K562 (cell line): ENCODE results near the gene ZBTB44. TPM values are rescaled to one million over a fixed set of nuclear protein-coding genes. Genes with fewer than 3 reads are reported as not detected.
A peak's percentile ranks its signal among the peaks of the same experiment; 100 is the strongest.

Source experiments
- ATAC-seq: fragments of 200-7000 bp; cut with Tn5 transposase; 3 replicates; pipeline ENCODE4 v1.9.1; 2020; ENCODE audit warnings: moderate library complexity
- BruUV-seq: library from RNA; stranded (reverse); fragments of 400-500 nt; replicated peaks from 2 replicates; lab custom pipeline; 2021; lab: Mats Ljungman, UMichigan
- CTCF ChIA-PET: fragments of 300-600 bp; formaldehyde crosslinking; extraction: SDS; loops from one replicate; lab custom pipeline; 2021; ENCODE audit warnings: low intra/inter-chr PET ratio; lab: Yijun Ruan, JAX
- POLR2A ChIA-PET: fragments of 300-600, 350-650 bp; sonication (Branson Sonifier 250); formaldehyde crosslinking; extraction: SDS; loops from one replicate; lab custom pipeline; 2021; ENCODE audit warnings: antibody characterized with exemption, inconsistent platforms; lab: Yijun Ruan, JAX
- DNase-seq, 4 experiments: peaks; one replicate each; pipeline versions ENCODE4 v3.0.0 to v3.0.0-alpha.2; 2011 to 2018; ENCODE audit warnings: low spot score in 3 of 4, mixed read lengths in 3 of 4; ENCODE audit errors: extremely low read depth in 1 of 4
- FAIRE-seq: peaks from 2 replicates; lab custom pipeline; 2011; peaks lifted over from hg19 to GRCh38; lab: Jason Lieb, UNC
- H2AFZ ChIP-seq: 2 replicates; pipeline ENCODE4 v1.6.0; 2011; ENCODE audit warnings: low read depth, low read length, control low read depth, inconsistent platforms
- H3K27ac ChIP-seq: fragments of 200-600 bp; 3 replicates; pipeline ENCODE4 v1.8.0; 2011; ENCODE audit warnings: low read depth, mild to moderate bottlenecking, control low read depth, inconsistent platforms, low read length, moderate library complexity, mixed read lengths; ENCODE audit errors: extremely low read depth
- H3K27me3 ChIP-seq, 2 experiments: fragments of 300-600 bp in 1 of 2; 2 replicates in 1 of 2; 3 replicates in 1 of 2; pipeline versions ENCODE4 v1.6.0 to v1.8.0; 2011; ENCODE audit warnings: inconsistent platforms in 2 of 2, low read length in 2 of 2, mild to moderate bottlenecking in 1 of 2, mixed read lengths in 1 of 2, moderate library complexity in 1 of 2; ENCODE audit not compliant: control insufficient read depth in 2 of 2, insufficient read depth in 2 of 2
- H3K36me3 ChIP-seq: fragments of 300-600 bp; 3 replicates; pipeline ENCODE4 v1.8.0; 2011; ENCODE audit warnings: mild to moderate bottlenecking, low read length, inconsistent platforms; ENCODE audit not compliant: control insufficient read depth, insufficient read depth
- H3K4me1 ChIP-seq, 2 experiments: fragments of 200-600 bp in 1 of 2; replicated peaks in 1 of 2; 2 replicates in 1 of 2; 3 replicates in 1 of 2; pipeline versions ENCODE4 v1.5.1 to v1.8.0; 2011; ENCODE audit warnings: inconsistent platforms in 2 of 2, low read length in 2 of 2, mild to moderate bottlenecking in 1 of 2, mixed read lengths in 1 of 2, moderate library complexity in 1 of 2; ENCODE audit not compliant: control insufficient read depth in 2 of 2, insufficient read depth in 2 of 2
- H3K4me2 ChIP-seq: 2 replicates; pipeline ENCODE4 v1.6.1; 2011; ENCODE audit warnings: low read length, control low read depth, inconsistent platforms, mixed read lengths; ENCODE audit not compliant: insufficient read depth
- H3K4me3 ChIP-seq: fragments of 200-600 bp; sonication (generic), shearing (Covaris generic); 2 replicates; pipeline ENCODE4 v1.5.1; 2016; ENCODE audit warnings: control low read depth, inconsistent platforms
- H3K79me2 ChIP-seq: fragments of 200-600 bp; 3 replicates; pipeline ENCODE4 v1.8.0; 2011; ENCODE audit warnings: low read length, inconsistent platforms; ENCODE audit not compliant: control insufficient read depth, insufficient read depth
- H3K9ac ChIP-seq, 2 experiments: 2 replicates each; pipeline versions ENCODE4 v1.6.0 to v1.6.1; 2011; ENCODE audit warnings: low read depth in 2 of 2, low read length in 2 of 2, control low read depth in 1 of 2, inconsistent platforms in 1 of 2, mild to moderate bottlenecking in 1 of 2, mixed read lengths in 1 of 2; ENCODE audit not compliant: insufficient read depth in 1 of 2
- H3K9me1 ChIP-seq: one replicate; pipeline ENCODE4 v1.6.0; 2011; ENCODE audit warnings: inconsistent platforms, mild to moderate bottlenecking, low read length, moderate library complexity; ENCODE audit not compliant: control insufficient read depth, insufficient read depth
- H3K9me3 ChIP-seq: replicated peaks from 2 replicates; pipeline ENCODE4 v1.5.1; 2011; ENCODE audit warnings: low read depth, low read length, inconsistent platforms; ENCODE audit not compliant: control insufficient read depth, insufficient read depth
- H4K20me1 ChIP-seq: replicated peaks from 2 replicates; pipeline ENCODE4 v1.6.1; 2011; ENCODE audit warnings: low read length, inconsistent platforms, mixed read lengths; ENCODE audit not compliant: control insufficient read depth, insufficient read depth
- CBFB ChIP-seq: sonication (generic); formaldehyde crosslinking; IDR thresholded peaks from 2 replicates; pipeline ENCODE4 v1.4.0; 2020; ENCODE audit warnings: mild to moderate bottlenecking, missing genetic modification reagents
- HMGN3 ChIP-seq: IDR thresholded peaks from 2 replicates; pipeline ENCODE4 v1.6.1; 2011; ENCODE audit warnings: borderline replicate concordance, low read depth, mild to moderate bottlenecking, mixed read lengths, low read length; ENCODE audit not compliant: insufficient read length; ENCODE audit errors: extremely low read depth
- MAFF ChIP-seq: IDR thresholded peaks from 2 replicates; pipeline ENCODE4 v1.6.1; 2012; ENCODE audit warnings: low read length, improper control_type of control experiment
- MCM5 ChIP-seq: fragments of 450-650 bp; IDR thresholded peaks from 2 replicates; pipeline ENCODE4 v1.6.1; 2016; ENCODE audit warnings: low read depth
- NCOR1 ChIP-seq: fragments of 450-650 bp; IDR thresholded peaks from 2 replicates; pipeline ENCODE4 v1.6.1; 2016; ENCODE audit warnings: mild to moderate bottlenecking, moderate library complexity
- NEUROD1 ChIP-seq: fragments of 150-350 bp; IDR thresholded peaks from 2 replicates; pipeline ENCODE4 v1.6.1; 2014; ENCODE audit warnings: borderline replicate concordance, low read length, low read depth; ENCODE audit not compliant: partially characterized antibody
- POU5F1 ChIP-seq: fragments of 150-350 bp; IDR thresholded peaks from 2 replicates; pipeline ENCODE4 v1.6.1; 2014; ENCODE audit warnings: borderline replicate concordance, low read length, low read depth, mild to moderate bottlenecking; ENCODE audit not compliant: partially characterized antibody
- SREBF2 ChIP-seq: sonication (generic); formaldehyde crosslinking; IDR thresholded peaks from 2 replicates; pipeline ENCODE4 v1.4.0; 2020; ENCODE audit warnings: mild to moderate bottlenecking, missing genetic modification reagents
- TAL1 ChIP-seq: fragments of 450-650 bp; IDR thresholded peaks from 2 replicates; pipeline ENCODE4 v1.6.1; 2016; ENCODE audit warnings: mild to moderate bottlenecking
- TBP ChIP-seq: optimal IDR thresholded peaks from 2 replicates; pipeline ENCODE3; 2011; ENCODE audit warnings: low read depth, low read length, improper control_type of control experiment
- ZNF316 ChIP-seq: fragments of 450-650 bp; IDR thresholded peaks from 2 replicates; pipeline ENCODE4 v1.6.1; 2016
- ZNF444 ChIP-seq: fragments of 250-450 bp; sonication (Bioruptor Pico); IDR thresholded peaks from 2 replicates; pipeline ENCODE4 v1.4.0; 2020; ENCODE audit warnings: mild to moderate bottlenecking, moderate library complexity
- ZNF589 ChIP-seq: fragments of 200-800 bp; sonication (Bioruptor generic); IDR thresholded peaks from 2 replicates; pipeline ENCODE4 v1.6.1; 2016; ENCODE audit warnings: low read depth, missing genetic modification characterization, missing compliant biosample characterization
- ZNF764 ChIP-seq: fragments of 250-450 bp; sonication (Bioruptor Pico); IDR thresholded peaks from 2 replicates; pipeline ENCODE4 v1.4.0; 2020; ENCODE audit warnings: low read depth, mild to moderate bottlenecking, moderate library complexity
- WGBS: fragments of 100-300 bp; shearing (Covaris generic); methylation state at CpG from one replicate; pipeline ENCODE4 v1.1.6; 2016; ENCODE audit warnings: low coverage, mixed read lengths; ENCODE audit not compliant: insufficient coverage; ENCODE audit errors: missing lambda C conversion rate; 5-methylcytosine and 5-hydroxymethylcytosine counted together
- in situ Hi-C: fragments of 300-500 bp; cut with MboI; formaldehyde crosslinking; loops from 4 replicates; pipeline ENCODE4 v1.15.0; 2018; ENCODE audit warnings: inconsistent platforms, mixed read lengths
- intact Hi-C: fragments of 100-400 bp; cut with micrococcal nuclease; formaldehyde crosslinking; loops from 2 replicates; pipeline ENCODE4 v1.14.2; 2022
- polyA plus RNA-seq, 8 experiments: library from polyadenylated mRNA; depleted of rRNA in 4 of 8; stranded (reverse) in 5 of 8; unstranded in 3 of 8; fragments of >200 nt; fragmentation: Nextera tagmentation in 2 of 8; fragmentation: Illumina TruSeq in 1 of 8; extraction: Ambion mirVana in 2 of 8; extraction: Trizol in 1 of 8; gene quantifications; 2 replicates each; pipeline versions ENCODE4 v1.2.1 to v1.2.3, GENCODE V29; 2011 to 2014; ENCODE audit warnings: inconsistent platforms in 1 of 8, missing spikeins in 1 of 8
- total RNA-seq, 7 experiments: library from RNA; depleted of rRNA in 6 of 7; stranded (reverse); fragments of >200 nt in 6 of 7; fragmentation: Illumina TruSeq in 2 of 7; extraction: Trizol in 2 of 7; gene quantifications; 2 replicates each; pipeline versions ENCODE4 v1.2.1 to v1.2.3, GENCODE V29; 2011 to 2021; ENCODE audit warnings: low replicate concordance in 1 of 7
- TF ChIP-seq, protein P1 (sequence below): fragments of 450-650 bp; IDR thresholded peaks from 2 replicates; pipeline ENCODE4 v1.6.1; 2017; ENCODE audit warnings: antibody characterized with exemption
- TF ChIP-seq, protein P2 (sequence below): fragments of 250-450 bp; sonication (Bioruptor Pico); IDR thresholded peaks from 2 replicates; pipeline ENCODE4 v1.4.0; 2020; ENCODE audit warnings: mild to moderate bottlenecking
- TF ChIP-seq, protein P3 (sequence below), 2 experiments: fragments of 450-650 bp in 1 of 2; sonication (generic) in 1 of 2; formaldehyde crosslinking in 1 of 2; IDR thresholded peaks in 1 of 2; conservative IDR thresholded peaks in 1 of 2; 2 replicates each; pipeline versions ENCODE4 v1.6.1 to v1.8.1; 2016 to 2023; ENCODE audit warnings: mild to moderate bottlenecking in 2 of 2, moderate library complexity in 2 of 2, inconsistent platforms in 1 of 2, missing genetic modification reagents in 1 of 2

The ZBTB44 gene
- total and polyA plus RNA-seq, 9 of the 15 experiments (the other 6 are each of a cell fraction or from before 2014, with no cell fraction given) = 4.7 to 27.1 (median 17.3) TPM

DNA sequence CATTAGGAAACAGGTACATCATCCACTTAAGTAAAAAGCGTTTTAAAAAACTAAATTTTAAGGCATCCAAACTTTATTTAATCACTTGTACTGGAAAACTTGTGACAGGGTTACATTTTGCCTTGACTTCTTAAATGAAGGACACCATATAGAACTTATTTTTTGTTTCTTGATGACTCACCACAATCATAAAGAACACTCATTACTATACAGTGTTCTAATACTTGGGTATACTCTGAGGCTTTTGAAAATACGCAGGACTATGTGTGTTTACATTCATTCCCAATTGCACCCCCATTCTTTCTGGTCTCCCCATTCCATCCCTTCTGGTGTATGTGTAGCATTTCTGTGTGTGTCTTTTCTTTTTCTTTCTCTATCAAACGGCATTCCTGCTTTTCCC, 69.9 kb downstream of the ZBTB44 start:
- WGBS = 87% methylated on average over 3 of the region's 3 CpGs
- H3K9ac ChIP-seq = no peak overlapping the region
- no peak overlapping the region for H3K27ac ChIP-seq
- no peak overlapping the region for H3K4me2 ChIP-seq
- H3K27me3 ChIP-seq = no peaks in the 10 kb centered on the region
- FAIRE-seq = no peak
- H3K79me2 ChIP-seq = no peaks in the 10 kb centered on the region; the same call in 2 of the 3 replicates
- no peaks in the 10 kb centered on the region for H3K4me1 ChIP-seq
- H3K9me3 ChIP-seq = no peaks in the 10 kb centered on the region
- CTCF ChIA-PET = no interaction called here
- intact Hi-C loops = no loop called here
- H3K4me3 ChIP-seq = no peak overlapping the region
- peaks cover 3% of the 10 kb centered on the region; the same call in 1 of the 3 replicates for H3K36me3 ChIP-seq
- POLR2A ChIA-PET = no interaction called here
- no peaks in the 10 kb centered on the region for H3K9me1 ChIP-seq
- in situ Hi-C loops = no loop called here
- DNase-seq = no peak
- H2AFZ ChIP-seq = no peak overlapping the region
- no peaks in the 10 kb centered on the region for H4K20me1 ChIP-seq
- ATAC-seq = no peak
- BruUV-seq = no TSS peak
- TF ChIP-seq MCM5 = no peak
- TF ChIP-seq SREBF2 (CRISPR knock-in tag) = no peak
- 0 out of 2 replicates have a peak, but pooled peaks have one; percentile 2 for TF ChIP-seq ZNF316
- no peak for TF ChIP-seq HMGN3
- TF ChIP-seq MAFF = no peak
- TF ChIP-seq POU5F1 = no peak
- TF ChIP-seq TBP = no peak
- TF ChIP-seq NEUROD1 = no peak
- TF ChIP-seq, protein P1, sequence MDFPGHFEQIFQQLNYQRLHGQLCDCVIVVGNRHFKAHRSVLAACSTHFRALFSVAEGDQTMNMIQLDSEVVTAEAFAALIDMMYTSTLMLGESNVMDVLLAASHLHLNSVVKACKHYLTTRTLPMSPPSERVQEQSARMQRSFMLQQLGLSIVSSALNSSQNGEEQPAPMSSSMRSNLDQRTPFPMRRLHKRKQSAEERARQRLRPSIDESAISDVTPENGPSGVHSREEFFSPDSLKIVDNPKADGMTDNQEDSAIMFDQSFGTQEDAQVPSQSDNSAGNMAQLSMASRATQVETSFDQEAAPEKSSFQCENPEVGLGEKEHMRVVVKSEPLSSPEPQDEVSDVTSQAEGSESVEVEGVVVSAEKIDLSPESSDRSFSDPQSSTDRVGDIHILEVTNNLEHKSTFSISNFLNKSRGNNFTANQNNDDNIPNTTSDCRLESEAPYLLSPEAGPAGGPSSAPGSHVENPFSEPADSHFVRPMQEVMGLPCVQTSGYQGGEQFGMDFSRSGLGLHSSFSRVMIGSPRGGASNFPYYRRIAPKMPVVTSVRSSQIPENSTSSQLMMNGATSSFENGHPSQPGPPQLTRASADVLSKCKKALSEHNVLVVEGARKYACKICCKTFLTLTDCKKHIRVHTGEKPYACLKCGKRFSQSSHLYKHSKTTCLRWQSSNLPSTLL = no peak
- TF ChIP-seq NCOR1 = no peak
- TF ChIP-seq, protein P2, sequence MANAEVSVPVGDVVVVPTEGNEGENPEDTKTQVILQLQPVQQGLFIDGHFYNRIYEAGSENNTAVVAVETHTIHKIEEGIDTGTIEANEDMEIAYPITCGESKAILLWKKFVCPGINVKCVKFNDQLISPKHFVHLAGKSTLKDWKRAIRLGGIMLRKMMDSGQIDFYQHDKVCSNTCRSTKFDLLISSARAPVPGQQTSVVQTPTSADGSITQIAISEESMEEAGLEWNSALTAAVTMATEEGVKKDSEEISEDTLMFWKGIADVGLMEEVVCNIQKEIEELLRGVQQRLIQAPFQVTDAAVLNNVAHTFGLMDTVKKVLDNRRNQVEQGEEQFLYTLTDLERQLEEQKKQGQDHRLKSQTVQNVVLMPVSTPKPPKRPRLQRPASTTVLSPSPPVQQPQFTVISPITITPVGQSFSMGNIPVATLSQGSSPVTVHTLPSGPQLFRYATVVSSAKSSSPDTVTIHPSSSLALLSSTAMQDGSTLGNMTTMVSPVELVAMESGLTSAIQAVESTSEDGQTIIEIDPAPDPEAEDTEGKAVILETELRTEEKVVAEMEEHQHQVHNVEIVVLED (CRISPR knock-in tag) = no peak
- TF ChIP-seq, protein P3, sequence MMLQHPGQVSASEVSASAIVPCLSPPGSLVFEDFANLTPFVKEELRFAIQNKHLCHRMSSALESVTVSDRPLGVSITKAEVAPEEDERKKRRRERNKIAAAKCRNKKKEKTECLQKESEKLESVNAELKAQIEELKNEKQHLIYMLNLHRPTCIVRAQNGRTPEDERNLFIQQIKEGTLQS (IDR thresholded peaks at IDR 0.05) = 0 out of 2 replicates have a peak, but pooled peaks have one; percentile 8
- TF ChIP-seq, protein P3 (CRISPR knock-in tag; conservative IDR thresholded peaks at IDR 0.05) = no peak
- no peak for TF ChIP-seq ZNF444
- no peak for TF ChIP-seq ZNF764 (CRISPR knock-in tag)
- no peak for TF ChIP-seq CBFB (CRISPR knock-in tag)
- no peak for TF ChIP-seq ZNF589 (CRISPR knock-in tag)
- TF ChIP-seq TAL1 = no peak
